Measurements from ENCODE around the gene RBM8A.

The RBM8A gene

DNA sequence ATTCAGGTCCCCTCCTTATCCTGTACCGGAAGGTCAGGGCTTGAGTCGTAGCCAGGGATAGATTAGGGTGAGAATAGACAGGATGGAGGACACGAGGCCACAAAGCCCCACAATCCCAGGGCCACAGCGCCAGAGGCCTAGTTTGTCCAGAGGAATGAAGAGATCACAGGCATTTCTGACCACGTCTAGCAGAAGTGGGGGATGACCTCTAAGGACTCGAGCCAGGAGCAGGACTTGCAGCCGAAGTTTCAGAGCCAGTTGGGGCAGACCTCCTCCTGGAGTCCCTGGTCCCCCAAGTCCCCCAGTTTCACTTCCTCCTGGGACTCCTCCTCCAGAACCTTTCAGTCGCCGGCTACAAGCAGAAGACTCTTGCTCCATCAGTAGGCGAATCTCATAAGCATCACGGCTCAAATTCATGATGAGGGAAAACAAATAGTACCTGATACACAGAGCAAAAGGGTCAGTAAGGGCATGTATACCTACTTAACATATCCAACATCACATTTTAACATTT, 15.1 kb downstream of the RBM8A start:
- DNase-seq: no peak

DNA sequence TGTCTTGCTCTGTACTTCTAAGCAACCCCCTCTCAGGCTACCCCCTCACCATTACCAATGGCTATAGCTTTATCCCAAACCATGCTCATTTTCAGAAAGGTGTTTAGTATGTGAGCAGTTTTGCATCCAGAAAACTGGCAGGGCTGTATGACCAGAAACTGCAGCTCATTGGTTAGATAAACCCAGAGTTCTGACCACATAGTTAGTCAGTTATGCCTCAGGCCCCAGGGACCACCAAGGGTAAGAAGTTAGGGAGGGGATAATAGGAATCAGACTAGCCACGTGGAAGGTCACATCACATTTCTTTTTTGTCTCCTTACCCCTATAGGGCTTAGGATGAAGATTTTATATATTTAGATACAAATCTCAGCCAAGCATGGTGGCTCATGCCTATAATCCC, 18.6 kb downstream of the RBM8A start:
- DNase-seq: no peak

DNA sequence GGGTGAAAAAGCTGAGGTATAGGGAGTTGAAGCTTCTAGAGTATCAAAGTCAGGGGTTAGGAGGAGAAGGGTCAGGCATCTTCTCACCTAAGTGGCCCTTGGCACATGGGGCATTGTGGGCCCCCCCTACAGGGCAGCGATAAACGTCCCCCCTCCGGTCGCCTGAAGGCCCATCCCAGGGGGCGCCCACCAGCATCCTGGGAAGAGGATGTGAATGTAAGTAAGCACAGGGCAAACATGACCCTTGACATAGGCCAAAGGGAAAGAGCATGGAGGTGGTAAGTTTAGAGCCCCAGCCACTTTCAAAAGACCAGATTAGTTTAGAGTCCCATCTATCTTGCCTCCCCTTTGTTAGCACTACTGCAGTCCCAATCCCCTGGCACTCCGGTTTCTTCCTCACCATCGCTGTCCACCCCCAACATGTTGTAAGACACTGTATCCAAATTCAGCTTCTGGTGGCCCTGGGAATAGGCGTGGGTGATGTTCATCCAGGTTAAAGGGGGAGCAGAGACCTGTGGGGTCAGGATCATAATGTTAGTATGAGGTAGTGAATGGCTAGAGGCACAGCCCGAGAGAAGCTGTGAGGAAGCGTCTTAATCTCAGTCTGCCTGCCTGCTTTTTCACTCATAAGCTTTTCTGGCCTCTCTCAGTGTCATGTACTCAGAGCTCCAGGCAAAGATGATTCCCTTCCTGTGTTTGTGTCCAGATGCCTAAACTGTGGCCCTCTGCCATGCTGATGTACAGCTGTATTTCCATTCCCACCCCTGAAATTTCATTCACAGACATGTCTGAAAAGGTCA, 20.1 kb downstream of the RBM8A start:
- DNase-seq: no peak

DNA sequence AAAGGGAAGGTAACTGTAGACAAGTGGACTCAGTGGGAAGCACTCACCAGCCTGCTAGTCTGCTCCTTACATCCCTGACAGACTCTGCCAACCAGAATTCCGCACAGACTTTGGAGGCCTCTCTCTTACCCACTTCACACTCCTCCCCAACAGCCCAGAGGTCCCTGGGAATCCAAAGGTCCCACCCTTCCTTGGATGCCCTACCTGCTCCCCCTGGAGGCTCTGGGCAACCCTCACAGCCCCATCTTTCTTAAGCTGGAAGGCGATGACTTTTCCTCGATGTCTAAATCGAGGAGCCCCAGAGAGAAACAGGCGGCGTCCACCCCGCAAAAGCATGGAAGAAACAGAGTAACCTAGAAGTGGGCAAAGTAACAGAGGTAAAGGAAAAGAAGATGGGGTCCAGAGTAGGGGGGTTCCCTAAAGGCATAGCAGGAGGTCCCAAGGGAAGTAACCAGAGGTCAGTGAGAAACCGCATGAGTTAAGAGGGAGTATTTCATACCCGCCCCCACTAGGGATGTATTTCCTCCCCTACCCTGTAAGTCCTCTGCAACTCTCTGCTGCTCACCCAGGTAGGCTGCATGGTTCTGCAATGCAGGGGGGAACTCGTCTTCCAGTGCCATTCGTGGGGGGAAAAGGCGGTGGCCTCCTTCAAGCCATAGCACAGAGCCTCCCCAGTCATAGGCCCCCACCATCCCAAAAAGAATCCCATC, 25.8 kb downstream of the RBM8A start:
- no peak for DNase-seq

DNA sequence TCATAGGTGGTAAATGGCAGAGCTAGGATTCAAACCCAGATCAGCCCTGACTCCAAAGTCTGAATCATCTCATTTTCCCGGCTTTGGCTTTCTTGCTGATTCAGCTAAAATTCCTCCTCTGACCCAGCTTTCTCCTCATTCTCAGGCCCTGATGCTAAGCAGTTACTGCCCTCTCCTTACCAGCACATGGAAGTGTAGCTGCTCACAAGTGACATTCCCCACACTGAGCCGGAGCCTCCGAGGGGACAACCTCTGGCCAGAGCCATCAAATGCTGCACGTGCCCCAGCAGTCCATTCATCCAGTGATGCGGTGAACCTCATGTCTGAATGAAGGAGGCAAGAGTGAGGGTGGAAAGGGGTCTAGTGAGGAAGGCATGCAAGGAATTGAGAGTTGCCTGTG, 28.5 kb downstream of the RBM8A start:
- DNase-seq: no peak

DNA sequence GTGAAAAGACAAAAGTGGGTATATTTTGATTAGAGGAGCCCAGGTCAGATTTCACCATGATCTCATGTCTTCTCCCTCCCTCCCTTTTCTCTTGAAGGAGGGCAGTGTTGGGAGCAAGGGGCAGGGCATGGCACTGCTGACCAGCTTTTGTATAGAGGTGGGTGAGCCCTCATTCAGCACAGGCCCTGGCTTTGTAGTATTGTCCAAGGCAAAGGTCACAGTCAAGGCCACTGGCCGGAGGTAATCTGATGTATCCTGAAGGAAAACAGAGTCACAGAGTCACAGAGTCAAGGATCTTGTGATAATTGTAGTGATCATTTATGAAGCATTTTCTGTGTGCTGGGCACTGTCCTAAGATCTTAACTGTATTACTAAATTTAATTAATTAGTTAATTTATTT, 29.3 kb downstream of the RBM8A start:
- no peak for DNase-seq

DNA sequence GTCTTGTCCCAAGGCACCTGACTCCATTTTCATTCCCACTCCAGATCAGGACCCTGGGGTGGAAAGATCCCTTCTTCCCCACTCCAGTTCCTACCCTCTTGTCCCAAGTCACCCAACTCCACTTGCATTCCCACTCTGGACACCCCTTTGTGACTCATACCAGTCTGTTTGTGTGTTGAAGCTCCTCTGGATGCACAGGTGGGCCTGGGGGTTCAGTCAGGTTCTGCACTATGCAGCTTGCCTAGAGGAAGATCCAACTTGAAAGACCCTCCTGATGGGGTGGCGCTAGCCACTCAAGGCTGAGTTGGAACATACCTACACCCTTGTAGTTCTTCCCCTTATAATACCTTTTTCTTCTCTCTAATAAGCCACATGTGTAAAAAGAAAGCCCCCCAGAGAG, 31.8 kb downstream of the RBM8A start:
- DNase-seq: no peak

DNA sequence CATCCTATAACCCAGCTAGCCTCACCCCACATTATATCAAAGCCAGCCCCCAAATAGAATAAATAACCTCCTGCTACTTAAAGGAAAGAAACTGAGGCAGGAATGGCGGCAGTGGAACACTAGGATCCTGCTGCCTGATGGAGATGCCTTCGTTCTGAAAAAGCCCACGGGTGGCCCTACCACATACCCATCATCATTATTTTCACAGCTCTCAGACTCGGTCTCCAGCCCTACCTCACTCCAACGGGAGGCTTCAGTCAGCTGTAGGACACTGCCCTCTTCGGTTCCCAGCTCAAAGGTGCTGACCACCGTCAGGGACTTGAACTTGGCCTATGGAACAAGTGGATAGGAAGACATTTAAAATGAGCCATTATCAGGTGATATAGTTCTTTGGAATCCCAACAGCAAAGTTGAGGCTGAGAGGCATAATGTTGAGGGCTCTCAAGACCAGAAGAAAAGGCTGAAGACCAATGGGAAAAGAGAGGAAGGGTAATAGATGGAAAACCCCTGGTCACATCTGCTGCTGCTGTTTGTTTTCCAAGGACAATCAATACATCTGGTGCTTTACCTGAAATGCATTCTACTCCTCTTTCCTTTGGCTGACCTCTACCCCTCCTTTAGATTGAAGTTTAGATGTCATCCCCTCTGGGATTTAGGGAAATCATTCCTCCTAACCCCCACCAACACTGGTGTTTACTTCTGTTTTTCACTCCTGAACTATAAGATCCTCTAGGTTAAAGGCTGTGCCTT, 33.8 kb downstream of the RBM8A start:
- DNase-seq: no peak

DNA sequence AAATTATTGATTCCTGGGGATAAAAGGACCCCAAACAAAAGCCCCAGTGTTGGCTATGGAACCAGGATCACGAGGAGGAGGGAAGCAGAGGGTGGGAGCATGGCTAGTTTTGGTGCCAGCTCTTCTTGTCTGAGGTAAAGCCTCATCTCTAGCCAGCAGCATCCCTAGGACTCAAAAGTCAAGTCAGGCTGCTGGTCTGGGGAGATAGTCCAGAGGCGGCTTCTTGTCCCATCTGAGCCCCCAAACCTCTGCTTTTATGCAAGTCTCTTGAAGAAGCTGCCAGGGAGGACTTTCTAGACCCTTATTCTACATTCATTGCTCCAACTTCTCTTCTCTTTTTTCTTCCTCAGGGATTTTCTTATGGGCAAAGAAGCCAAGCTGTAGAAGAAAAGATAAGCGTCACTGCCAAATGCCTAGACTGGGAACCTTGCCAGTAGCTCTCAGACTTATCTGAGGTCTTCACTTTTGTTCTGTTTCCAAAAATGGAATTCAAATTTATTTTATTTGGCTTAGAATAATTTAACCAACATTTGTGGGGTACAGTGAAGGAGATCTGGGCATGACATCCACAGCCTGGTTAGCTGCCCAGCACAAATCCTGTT, 34.7 kb downstream of the RBM8A start:
- DNase-seq: no peak

DNA sequence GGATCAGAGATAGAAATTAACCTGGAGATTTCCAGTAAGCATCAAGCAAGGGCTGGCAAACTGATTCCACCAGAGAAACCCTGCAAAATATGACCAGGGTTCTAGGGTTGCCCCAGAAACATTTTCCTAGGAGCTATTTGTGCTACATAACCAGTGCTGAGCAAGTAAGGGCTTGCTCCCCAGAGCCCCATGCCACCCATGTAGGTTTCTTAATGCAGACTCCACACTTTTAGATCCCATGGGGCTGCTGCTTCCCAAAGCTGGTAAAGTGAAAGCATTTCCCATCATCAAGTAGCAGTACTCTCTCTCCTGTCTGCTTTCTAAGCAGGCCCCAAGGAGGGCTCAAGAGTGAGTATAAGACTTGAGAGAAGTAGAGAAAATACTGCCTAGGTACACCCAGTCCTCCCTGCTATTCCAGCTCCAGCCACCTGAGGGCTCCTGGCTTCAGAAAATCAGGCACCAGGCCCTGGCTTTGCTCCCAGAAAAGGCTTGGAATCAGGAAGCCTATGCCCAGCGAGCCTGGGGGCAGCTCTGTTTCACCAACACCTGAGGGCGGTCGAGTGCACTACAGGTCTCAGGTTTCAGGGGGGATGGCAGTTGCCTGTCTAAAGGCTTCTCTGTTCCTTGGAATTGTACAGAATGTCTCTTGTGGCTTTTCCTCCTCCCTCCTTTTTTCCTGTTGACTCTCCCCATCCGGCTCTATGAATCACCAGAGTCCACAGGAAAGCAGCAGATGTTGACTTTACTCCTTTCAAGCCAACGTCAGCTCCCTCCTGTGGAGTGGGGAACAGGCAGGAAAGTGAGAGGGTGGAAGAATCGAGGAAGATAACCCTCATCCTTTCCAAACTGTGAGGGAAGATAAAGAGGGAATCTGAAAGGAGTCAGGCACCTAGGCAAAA, 35.4 kb downstream of the RBM8A start:
- DNase-seq: peak; percentile 99

DNA sequence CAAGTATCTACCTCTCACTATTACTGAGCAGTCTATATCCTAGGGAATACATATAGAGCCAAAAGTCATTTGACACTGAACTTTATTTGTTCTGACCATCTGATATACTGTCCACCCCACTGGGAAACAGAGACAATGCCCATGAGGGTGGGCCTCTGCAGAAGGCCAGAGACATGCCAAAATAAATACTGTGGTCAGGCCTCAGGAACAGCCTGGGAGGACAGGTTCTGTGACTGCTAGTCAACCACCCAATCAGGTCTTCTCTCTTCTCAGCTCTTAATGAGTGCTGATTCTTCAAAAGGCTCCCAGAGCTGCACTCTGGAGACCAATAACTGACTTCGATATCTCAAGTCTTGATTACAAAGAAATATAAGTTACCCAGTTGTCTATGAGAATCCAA, 36.1 kb downstream of the RBM8A start:
- peak; percentile 21 to 83 for DNase-seq

DNA sequence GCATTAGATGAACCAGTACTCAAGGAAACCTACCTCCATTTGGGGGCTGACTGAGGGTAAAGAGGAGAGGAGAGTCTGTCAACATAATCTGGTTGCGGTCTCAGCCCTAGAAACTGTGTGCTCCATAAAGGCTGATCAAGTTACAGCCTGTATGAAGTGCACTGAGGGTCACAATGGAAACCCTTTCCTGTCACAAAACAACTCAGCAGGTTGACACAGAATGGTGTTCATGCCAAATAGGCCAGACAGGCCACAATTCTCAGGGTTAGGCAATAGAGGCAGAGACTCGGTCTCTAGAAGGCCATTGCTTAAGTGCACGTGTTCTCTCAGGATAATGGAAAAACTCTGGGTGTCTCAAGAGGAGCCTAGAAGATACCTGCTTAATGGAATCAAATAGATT, 37.6 kb downstream of the RBM8A start:
- peak; percentile 18 to 79 for DNase-seq

DNA sequence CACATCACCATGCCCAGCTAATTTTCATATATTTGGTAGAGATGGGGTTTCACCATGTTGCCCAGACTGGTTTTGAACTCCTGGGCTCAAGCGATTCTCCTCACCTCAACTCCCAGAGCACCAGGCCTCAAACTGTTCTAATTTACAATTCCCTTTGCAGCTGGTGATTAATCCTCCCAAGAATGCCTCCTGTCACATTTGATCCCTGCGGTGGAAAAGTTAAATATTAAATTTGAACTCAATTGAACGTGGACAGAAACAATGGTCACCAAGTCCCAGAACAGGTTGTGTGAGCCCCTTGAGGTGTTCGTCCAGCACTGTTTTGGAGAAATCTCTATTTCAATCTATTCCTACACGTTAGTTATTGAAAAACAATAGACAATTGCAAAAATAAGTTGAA, 39.7 kb downstream of the RBM8A start:
- no peak for DNase-seq

DNA sequence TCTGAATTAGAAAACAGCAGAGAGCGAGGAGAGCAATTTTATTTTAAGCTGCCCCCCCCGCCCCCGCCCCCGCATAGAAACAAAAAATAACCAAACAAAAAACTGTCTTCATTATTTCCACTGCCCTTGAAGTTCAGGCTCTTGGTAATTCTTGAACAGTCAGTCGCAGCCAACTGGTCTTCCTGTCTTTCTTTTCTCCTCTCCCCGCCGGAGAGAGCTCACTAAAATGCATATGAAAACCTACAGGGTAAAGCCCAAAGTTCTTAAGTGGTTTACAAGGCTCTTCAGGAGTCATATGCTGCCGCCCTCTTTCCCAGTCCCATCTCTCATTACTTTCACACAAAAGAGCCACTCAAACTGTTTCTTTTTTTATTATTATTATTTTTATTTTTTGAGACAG, 40.5 kb downstream of the RBM8A start:
- DNase-seq: no peak

DNA sequence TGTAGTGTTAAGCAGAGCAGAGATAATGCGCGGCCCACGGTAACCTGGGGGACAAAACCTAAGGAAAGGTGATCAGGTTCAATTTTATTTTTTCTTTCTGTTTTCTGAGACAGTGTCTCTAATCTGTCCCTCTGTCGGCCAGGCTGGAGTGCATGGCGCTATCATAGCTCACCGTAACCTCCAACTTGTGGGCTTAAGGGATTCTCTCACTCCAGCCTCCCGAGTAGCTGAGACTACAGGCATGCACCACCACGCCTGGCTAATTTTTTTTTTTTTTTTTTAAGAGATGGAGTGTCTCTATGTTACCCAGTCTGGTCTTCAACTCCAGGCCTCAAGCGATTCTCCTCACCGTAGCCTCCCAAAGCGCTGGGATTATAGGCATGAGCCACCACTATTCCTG, 40.9 kb downstream of the RBM8A start:
- no peak for DNase-seq

DNA sequence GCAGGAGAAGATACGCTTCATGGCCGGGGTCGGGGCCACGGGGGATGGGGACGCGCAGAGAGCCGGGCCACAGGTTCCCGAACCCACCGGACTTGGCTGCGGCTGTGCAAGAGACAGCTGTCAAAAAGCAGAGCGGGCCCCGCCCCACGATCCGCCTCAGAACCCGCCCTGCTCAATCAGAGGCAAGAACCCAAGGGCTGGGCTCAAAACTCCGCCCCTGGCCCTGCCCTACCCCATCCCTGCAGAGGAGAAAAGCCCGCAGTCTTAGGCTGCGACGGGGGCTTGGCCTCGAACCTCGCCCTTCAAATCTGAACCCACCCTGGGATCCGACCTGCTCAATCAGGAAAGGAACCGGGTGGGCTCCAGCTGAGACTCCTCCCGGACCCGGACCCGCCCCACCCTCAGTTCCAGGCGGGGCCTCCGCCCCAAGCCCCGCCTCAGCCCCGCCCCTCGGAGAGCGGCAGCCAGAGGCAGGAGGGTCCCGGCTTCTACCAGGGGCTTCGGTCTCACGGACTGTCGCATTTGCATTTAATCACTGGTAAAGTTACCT, 41.5 kb downstream of the RBM8A start, which contains the start of gene ANKRD35:
Gene ANKRD35 (minus strand): TSS at position 129 of the 550 bp plus-strand sequence. CDS start 108 bp downstream, at position 21.
- peak; percentile 84 to 93 for DNase-seq

DNA sequence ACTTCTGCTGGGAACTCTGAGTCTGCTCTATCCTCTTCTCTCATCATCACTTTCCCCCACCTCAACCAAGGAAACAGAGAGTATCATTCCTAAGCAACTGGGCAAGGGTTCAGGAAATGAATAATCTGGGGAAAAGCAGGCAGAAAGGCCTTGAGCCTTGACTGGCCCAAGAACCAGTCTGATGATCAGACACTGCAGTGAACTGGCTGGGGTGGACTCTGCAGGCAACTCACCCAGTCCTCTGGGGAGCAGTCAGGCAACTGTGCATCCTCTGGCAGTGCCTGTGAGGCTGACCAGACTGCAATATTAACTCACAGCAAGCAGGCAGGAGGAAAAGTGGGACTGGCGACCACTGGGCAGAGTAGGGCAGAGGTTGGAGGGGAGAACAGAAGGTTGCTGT, 42.6 kb downstream of the RBM8A start:
- DNase-seq: no peak

DNA sequence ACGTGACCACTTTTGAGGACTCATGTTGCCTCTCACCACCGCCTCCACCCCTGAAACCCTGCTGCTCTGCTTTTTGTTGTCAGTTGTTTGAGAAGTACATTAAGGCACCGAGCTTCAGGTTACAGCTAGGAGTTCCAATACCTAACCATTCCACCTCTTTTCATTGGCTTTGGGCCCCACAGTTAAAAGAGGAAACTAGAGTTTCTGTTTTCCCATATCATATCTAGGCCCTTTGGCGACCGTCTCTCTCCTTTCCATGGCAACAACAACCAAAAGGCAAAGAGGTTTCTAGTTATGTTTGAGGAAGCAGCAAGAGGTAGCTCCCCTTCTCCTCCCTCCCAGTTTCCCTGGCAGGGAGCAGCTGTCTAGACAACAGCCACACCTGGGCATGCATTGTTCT, 47.5 kb downstream of the RBM8A start:
- peak; percentile 99 to 100 for DNase-seq

DNA sequence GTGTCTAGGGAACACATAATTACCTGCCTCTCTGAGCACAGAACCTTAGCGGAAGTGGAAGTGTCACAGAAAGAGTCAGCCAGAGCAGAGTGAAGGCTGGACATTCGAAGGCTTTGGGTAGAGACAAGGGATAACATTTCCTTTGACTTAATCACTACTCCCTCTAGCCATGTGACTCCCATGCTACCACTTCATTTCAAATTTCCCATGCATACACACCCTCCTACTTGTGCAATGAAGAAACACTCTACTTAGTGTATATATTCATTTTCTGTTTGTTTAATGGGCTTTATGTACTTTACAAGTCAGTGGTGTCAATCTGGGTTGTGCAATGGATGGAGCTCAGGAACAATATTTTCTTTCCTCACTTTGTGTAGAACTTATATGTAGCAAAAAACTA, 48.6 kb downstream of the RBM8A start:
- DNase-seq: no peak

DNA sequence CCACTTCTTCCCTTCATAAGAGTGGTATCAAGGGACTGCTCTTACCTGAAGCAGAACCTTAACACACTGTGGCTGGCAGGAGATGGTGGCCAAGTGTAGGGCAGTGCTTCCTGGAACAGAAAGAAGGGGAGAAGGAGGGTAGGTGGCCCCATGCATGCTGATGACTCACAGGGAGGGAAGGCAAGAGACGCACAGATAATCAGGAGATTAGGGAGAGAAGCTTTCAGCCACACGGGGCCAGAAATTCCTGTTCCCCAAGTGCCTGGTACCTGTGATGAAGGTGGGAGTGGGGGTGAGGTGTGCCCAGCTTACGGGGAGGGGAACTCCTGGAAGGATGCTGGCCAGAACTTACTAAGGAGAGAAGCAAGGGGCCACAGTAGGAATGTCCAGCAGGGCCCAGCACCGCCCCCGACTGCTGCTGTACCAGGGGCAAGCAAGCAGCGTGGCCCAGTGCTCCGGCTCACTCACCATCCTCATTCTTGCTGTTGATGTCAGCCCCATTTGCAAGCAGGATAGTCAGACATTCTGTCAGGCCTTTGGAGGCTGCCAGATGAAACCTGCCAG, 49.3 kb downstream of the RBM8A start:
- DNase-seq: no peak

DNA sequence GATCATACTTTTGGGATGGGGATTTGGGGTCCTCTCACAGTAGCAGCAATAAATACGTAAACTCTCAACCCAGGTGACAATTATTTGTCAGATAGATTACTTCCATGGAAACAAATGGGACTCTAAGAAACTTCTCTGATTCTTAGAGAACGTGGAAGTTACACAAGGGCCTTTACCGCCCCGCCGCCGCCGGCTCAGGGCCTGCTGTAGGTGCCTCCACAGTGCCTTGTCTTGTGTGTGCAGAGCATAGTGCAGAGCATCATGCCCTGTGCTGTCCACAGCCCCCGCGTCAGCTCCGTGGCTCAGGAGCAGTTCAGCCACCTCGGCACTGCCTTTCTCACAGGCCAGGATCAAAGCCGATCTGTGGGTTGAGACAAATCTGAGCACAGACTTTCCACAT, 52.6 kb downstream of the RBM8A start:
- DNase-seq: no peak
